Activated naive CD8-positive, alpha-beta T cell treated with anti-CD3 and anti-CD28 coated beads for 36 hours (primary cell): ENCODE data around the gene SURF1. TPM values are rescaled to one million over a fixed set of nuclear protein-coding genes. Genes with fewer than 3 reads are reported as not detected.

Experiments used
- DNase-seq: peaks from one replicate; pipeline ENCODE4 v3.0.0; 2021
- H3K27ac Mint-ChIP-seq: one replicate; pipeline ENCODE4 v1.8.0; 2022; ENCODE audit warnings: mild to moderate bottlenecking, moderate library complexity, mixed read lengths
- H3K27me3 Mint-ChIP-seq: one replicate; pipeline ENCODE4 v1.8.0; 2022; ENCODE audit warnings: mild to moderate bottlenecking, mixed read lengths
- H3K36me3 Mint-ChIP-seq: one replicate; pipeline ENCODE4 v1.8.0; 2021; ENCODE audit warnings: mild to moderate bottlenecking, mixed read lengths
- H3K4me1 Mint-ChIP-seq: one replicate; pipeline ENCODE4 v1.8.0; 2021; ENCODE audit warnings: mixed read lengths
- H3K4me3 Mint-ChIP-seq: one replicate; pipeline ENCODE4 v1.8.0; 2022; ENCODE audit warnings: mild to moderate bottlenecking, moderate library complexity, mixed read lengths
- H3K9me3 Mint-ChIP-seq: one replicate; pipeline ENCODE4 v1.8.0; 2022; ENCODE audit warnings: mixed read lengths
- total RNA-seq, 2 experiments: library from RNA; stranded (reverse); gene quantifications; one replicate each; pipeline ENCODE4 v1.2.3, GENCODE V29; 2021

Gene SURF1
- total RNA-seq, 2 experiments from 2014 or later: 25.4 to 26.6 TPM

DNA sequence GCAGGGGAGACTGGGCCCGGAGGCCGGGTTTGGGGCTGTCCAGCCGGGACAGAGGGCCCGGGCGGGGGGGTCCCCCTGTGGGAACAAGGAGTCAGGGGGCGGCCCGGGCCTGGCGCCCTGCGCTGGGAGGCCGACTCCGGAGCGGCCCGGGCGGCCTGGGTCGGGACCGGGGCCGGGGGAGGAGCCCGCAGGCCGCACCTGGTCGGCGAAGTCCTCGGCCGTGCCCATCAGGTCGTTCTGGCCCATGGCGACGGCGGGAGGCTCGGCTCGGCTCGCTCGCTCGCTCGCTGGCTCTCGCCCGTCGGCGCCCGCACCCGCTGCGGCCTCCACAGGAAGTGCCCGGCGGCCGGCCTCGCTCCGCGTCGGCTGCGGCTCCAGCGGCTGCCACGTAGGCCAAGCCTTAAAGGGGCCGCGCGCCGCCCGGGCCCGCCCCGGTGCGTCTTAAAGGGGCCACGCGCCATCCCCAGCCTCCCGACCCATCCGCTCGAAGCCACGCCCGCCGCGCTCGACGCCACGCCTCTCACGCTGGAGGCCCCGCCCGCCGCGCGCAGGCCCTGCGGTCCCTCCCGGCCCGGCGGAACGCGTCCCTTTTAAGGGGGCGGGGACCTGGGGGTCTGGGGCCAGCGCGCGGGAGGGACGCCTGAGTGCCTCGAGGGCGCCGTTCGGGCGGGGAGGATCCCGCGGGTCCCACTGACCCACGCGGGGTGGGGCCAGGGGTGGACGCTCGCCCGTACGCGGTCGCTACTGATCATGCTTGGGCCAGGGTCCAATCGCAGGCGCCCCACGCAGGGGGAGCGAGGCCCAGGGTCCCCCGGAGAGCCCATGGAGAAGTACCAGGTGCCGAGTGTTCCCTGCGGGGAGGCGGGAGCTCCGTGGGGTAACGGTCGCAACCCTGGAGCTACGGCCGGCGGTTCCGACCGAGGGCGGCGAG is 19.7 kb upstream of the SURF1 start, which contains the start of the genes STKLD1 and SURF4:
Gene STKLD1 (plus strand): TSS at position 643 of the 931 bp plus-strand sequence. CDS start 108 bp downstream, at position 751.
Gene SURF4 (minus strand): TSS at position 337 of the 931 bp plus-strand sequence. CDS start 91 bp downstream, at position 246.
- Mint-ChIP-seq H3K27ac (peak within 1 kb of the TSS; percentile 98), H3K27me3 (peaks cover 3% of the 10 kb centered on the region)

DNA sequence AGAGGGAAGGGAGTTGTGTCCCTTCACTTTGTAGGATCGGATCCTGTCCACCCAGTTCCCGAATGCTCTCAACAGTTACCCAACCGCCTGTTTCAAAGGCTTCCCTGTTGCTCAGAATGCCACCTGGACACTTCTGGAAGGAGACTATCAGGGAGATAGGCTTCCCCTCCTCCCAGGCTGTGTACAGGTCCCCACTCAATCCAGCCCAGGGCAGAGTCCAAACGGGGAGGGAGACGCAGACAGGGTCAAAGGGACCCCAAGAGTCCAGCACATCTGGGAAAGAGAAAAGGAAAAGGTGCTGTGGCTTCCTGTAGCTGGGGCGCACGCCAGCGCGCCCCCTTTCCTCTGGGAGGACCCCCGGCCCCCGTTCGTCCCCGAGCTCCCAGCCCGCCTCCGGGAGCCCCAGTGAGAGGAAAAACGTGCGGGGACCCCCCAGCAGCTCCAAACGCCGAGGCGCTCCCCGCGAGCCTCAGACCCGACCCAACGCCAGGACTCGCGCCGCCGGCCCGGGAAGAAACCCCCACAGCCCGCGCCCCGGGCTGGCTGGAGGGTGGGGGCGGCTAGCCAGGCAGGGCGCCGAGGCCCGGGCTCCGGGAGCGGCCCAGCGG is 18.9 kb upstream of the SURF1 start:
- Mint-ChIP-seq H3K4me3 (peak overlapping the region; percentile 98), H3K9me3 (no peaks in the 10 kb centered on the region), H3K27me3 (peaks cover 3% of the 10 kb centered on the region), H3K36me3 (peaks cover 36% of the 10 kb centered on the region), H3K4me1 (peaks cover 35% of the 10 kb centered on the region), H3K27ac (peak overlapping the region; percentile 98)
- peak; percentile 43 for DNase-seq

More for the DNA sequence above, 19.7 kb upstream of the SURF1 start, which contains the start of the genes STKLD1 and SURF4:
- Mint-ChIP-seq H3K4me3 (peak within 1 kb of the TSS; percentile 98), H3K4me1 (peaks cover 28% of the 10 kb centered on the region), H3K9me3 (no peaks in the 10 kb centered on the region), H3K36me3 (peaks cover 29% of the 10 kb centered on the region)
- DNase-seq: peak; percentile 97

GRCh38 chr9:133374612-133375115 is 18.4 kb upstream of the SURF1 start:
- H3K4me3 Mint-ChIP-seq: peak overlapping the region; percentile 98
- no peak for DNase-seq
- no peaks in the 10 kb centered on the region for H3K9me3 Mint-ChIP-seq
- H3K27ac Mint-ChIP-seq: peak overlapping the region; percentile 98
- peaks cover 41% of the 10 kb centered on the region for H3K4me1 Mint-ChIP-seq
- H3K36me3 Mint-ChIP-seq: peaks cover 42% of the 10 kb centered on the region
- H3K27me3 Mint-ChIP-seq: peaks cover 3% of the 10 kb centered on the region

DNA sequence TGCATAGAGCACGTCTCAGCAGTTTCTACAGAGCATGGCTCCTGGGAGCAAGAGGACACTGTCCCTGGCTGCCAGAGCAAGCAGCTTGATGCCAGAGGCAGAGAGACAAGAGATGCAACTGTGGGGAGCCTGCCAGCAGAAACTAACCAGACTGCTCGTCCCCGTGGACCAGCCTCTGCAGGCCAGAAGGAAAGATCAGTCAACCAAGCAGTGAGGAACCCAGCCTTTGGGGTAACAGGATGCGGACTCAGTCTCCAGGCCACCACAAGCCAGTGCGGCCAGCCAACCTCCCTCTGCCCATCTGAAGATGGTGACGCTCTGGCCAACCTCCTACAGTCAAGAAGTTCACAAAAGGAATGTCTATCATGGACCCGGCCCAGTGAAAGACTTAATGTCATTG is 15.9 kb upstream of the SURF1 start:
- H3K4me3 Mint-ChIP-seq: peak overlapping the region; percentile 77
- H3K4me1 Mint-ChIP-seq: peaks cover 60% of the 10 kb centered on the region
- peaks cover 56% of the 10 kb centered on the region for H3K36me3 Mint-ChIP-seq
- peaks cover under 1% of the 10 kb centered on the region for H3K27me3 Mint-ChIP-seq
- H3K9me3 Mint-ChIP-seq: no peaks in the 10 kb centered on the region
- peak overlapping the region; percentile 95 for H3K27ac Mint-ChIP-seq
- no peak for DNase-seq

GRCh38 chr9:133371261-133371711 is 15.0 kb upstream of the SURF1 start:
- Mint-ChIP-seq H3K27me3 (no peaks in the 10 kb centered on the region), H3K36me3 (peaks cover 56% of the 10 kb centered on the region), H3K27ac (peak overlapping the region; percentile 95), H3K4me1 (peaks cover 60% of the 10 kb centered on the region), H3K4me3 (peak overlapping the region; percentile 77), H3K9me3 (no peaks in the 10 kb centered on the region)
- peak; percentile 80 for DNase-seq

- H3K27ac Mint-ChIP-seq: peak overlapping the region; percentile 95
- H3K36me3 Mint-ChIP-seq: peaks cover 56% of the 10 kb centered on the region
- peak; percentile 49 for DNase-seq
- no peaks in the 10 kb centered on the region for H3K27me3 Mint-ChIP-seq
- H3K4me3 Mint-ChIP-seq: peak overlapping the region; percentile 77
- no peaks in the 10 kb centered on the region for H3K9me3 Mint-ChIP-seq
- peaks cover 60% of the 10 kb centered on the region for H3K4me1 Mint-ChIP-seq
Measured at GRCh38 chr9:133370685-133371084, 14.4 kb upstream of the SURF1 start.

GRCh38 chr9:133369933-133370332 is 13.6 kb upstream of the SURF1 start:
- DNase-seq: no peak
- peaks cover 60% of the 10 kb centered on the region for H3K4me1 Mint-ChIP-seq
- no peaks in the 10 kb centered on the region for H3K27me3 Mint-ChIP-seq
- H3K27ac Mint-ChIP-seq: peak overlapping the region; percentile 95
- H3K9me3 Mint-ChIP-seq: no peaks in the 10 kb centered on the region
- H3K36me3 Mint-ChIP-seq: peaks cover 55% of the 10 kb centered on the region
- H3K4me3 Mint-ChIP-seq: peak overlapping the region; percentile 77

DNA sequence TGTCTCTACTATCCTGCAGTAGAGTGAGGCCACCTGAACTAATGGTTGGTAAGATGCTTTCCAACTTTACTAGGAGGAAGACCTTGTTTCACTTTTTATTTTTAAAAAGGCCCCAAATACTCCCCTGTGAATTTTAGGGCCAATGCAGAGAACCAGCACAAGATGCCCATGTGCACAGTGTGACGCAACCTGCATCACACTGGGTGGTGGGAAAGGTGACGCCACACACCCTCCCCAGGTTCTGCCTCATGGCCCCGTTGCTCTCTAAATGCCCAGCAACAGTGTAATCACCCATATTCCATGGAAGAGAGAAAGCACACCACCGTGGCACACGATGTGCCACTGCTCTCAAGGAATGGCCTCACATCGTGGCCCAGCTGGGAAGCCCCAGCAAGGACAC is 13.1 kb upstream of the SURF1 start:
- H3K27me3 Mint-ChIP-seq: no peaks in the 10 kb centered on the region
- peak overlapping the region; percentile 32 for H3K4me3 Mint-ChIP-seq
- DNase-seq: no peak
- H3K36me3 Mint-ChIP-seq: peaks cover 52% of the 10 kb centered on the region
- H3K27ac Mint-ChIP-seq: peak overlapping the region; percentile 95
- H3K9me3 Mint-ChIP-seq: no peaks in the 10 kb centered on the region
- peaks cover 58% of the 10 kb centered on the region for H3K4me1 Mint-ChIP-seq

GRCh38 chr9:133368249-133368881 is 12.1 kb upstream of the SURF1 start:
- H3K27ac Mint-ChIP-seq: peak overlapping the region; percentile 95
- H3K9me3 Mint-ChIP-seq: no peaks in the 10 kb centered on the region
- no peak for DNase-seq
- no peaks in the 10 kb centered on the region for H3K27me3 Mint-ChIP-seq
- peaks cover 54% of the 10 kb centered on the region for H3K4me1 Mint-ChIP-seq
- peak overlapping the region; percentile 60 for H3K4me3 Mint-ChIP-seq
- H3K36me3 Mint-ChIP-seq: peaks cover 49% of the 10 kb centered on the region

DNA sequence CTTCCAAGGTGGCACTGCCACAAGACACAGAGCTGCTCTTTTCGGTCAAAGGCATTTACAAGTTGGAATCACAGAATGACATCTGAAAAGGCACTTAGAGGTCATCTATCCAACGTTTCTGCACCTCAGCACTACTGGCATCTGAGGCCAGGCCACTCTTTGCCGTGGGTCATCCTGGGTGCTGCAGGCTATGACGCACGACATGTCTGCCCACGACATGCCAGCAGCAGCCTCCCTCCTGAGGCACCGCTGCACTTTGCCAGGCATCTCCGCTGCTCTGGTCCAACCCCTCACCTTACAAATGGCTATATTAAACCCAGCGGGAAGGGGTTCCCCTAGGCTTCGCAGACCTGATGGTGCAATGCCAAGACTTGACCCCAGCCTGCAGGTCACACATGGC is 11.5 kb upstream of the SURF1 start:
- DNase-seq: no peak
- H3K27ac Mint-ChIP-seq: no peak overlapping the region
- H3K27me3 Mint-ChIP-seq: no peaks in the 10 kb centered on the region
- peaks cover 49% of the 10 kb centered on the region for H3K4me1 Mint-ChIP-seq
- peaks cover 45% of the 10 kb centered on the region for H3K36me3 Mint-ChIP-seq
- no peak overlapping the region for H3K4me3 Mint-ChIP-seq
- no peaks in the 10 kb centered on the region for H3K9me3 Mint-ChIP-seq

DNA sequence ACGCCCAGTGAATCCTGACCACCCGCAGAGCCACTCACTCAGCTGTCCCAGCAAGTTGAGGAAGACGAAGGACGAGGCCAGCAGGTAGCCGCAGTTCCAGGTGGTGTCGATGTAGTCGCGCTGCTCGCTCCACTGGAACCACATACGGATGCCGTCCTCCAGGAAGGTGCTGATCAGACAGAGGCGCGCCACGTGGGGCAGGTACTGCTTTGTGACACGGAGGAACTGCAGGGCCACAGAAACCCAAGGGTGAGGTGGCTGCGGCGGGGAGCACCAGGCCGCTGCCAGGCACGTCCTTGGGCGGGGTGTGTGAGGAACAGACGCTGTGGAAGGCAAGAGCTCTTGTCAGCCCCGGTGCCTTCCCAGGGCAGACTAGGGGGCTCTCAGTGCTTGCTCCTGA is 10.9 kb upstream of the SURF1 start:
- peaks cover 43% of the 10 kb centered on the region for H3K4me1 Mint-ChIP-seq
- H3K9me3 Mint-ChIP-seq: no peaks in the 10 kb centered on the region
- no peaks in the 10 kb centered on the region for H3K27me3 Mint-ChIP-seq
- peaks cover 40% of the 10 kb centered on the region for H3K36me3 Mint-ChIP-seq
- DNase-seq: no peak
- no peak overlapping the region for H3K4me3 Mint-ChIP-seq
- H3K27ac Mint-ChIP-seq: no peak overlapping the region

DNA sequence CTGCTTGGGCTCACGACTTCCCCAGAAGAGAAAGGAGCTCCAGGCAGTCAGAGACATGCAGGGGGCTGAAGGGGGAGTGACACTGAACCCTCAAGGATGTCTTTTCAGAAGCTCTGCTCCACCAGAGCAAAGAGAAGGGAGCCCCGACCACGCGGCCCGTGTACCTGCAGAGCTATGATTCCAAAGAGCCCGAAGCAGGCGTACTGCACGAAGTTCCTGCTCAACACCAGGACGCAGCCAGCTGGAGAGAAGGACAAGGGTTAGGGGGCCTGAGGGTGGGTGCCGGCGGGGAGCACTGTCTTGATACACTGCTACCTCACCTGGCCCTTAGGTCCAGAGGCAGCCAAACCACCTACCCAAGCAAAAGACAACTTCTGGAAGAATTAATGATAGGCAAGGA is 10.1 kb upstream of the SURF1 start:
- no peaks in the 10 kb centered on the region for H3K27me3 Mint-ChIP-seq
- peaks cover 36% of the 10 kb centered on the region for H3K36me3 Mint-ChIP-seq
- H3K27ac Mint-ChIP-seq: no peak overlapping the region
- DNase-seq: no peak
- no peaks in the 10 kb centered on the region for H3K9me3 Mint-ChIP-seq
- H3K4me1 Mint-ChIP-seq: peaks cover 41% of the 10 kb centered on the region
- H3K4me3 Mint-ChIP-seq: no peak overlapping the region

- H3K27me3 Mint-ChIP-seq: no peaks in the 10 kb centered on the region
- H3K9me3 Mint-ChIP-seq: no peaks in the 10 kb centered on the region
- H3K27ac Mint-ChIP-seq: no peak overlapping the region
- H3K36me3 Mint-ChIP-seq: peaks cover 9% of the 10 kb centered on the region
- no peak for DNase-seq
- H3K4me3 Mint-ChIP-seq: no peak overlapping the region
- peaks cover 37% of the 10 kb centered on the region for H3K4me1 Mint-ChIP-seq
Measured at GRCh38 chr9:133362359-133363044, 6.2 kb upstream of the SURF1 start.

- Mint-ChIP-seq H3K27me3 (no peaks in the 10 kb centered on the region), H3K36me3 (peaks cover 9% of the 10 kb centered on the region), H3K9me3 (no peaks in the 10 kb centered on the region), H3K4me3 (no peak overlapping the region), H3K27ac (peak overlapping the region; percentile 82), H3K4me1 (peaks cover 38% of the 10 kb centered on the region)
- DNase-seq: no peak
Measured at GRCh38 chr9:133361507-133362092, 5.3 kb upstream of the SURF1 start.
